Activated T-cell treated with anti-CD3 and anti-CD28 coated beads for 1 hour (primary cell): Measurements from ENCODE around the gene TMEM54.
"Not testable (repeated sequence)": the region's sequence is repeated elsewhere in the genome, so short reads cannot be mapped to it uniquely, and the experiment has no call there.

Experiments
- DNase-seq: peaks from one replicate; pipeline ENCODE4 v3.0.0-alpha.2; 2020; ENCODE audit warnings: low read depth

Gene TMEM54

DNA sequence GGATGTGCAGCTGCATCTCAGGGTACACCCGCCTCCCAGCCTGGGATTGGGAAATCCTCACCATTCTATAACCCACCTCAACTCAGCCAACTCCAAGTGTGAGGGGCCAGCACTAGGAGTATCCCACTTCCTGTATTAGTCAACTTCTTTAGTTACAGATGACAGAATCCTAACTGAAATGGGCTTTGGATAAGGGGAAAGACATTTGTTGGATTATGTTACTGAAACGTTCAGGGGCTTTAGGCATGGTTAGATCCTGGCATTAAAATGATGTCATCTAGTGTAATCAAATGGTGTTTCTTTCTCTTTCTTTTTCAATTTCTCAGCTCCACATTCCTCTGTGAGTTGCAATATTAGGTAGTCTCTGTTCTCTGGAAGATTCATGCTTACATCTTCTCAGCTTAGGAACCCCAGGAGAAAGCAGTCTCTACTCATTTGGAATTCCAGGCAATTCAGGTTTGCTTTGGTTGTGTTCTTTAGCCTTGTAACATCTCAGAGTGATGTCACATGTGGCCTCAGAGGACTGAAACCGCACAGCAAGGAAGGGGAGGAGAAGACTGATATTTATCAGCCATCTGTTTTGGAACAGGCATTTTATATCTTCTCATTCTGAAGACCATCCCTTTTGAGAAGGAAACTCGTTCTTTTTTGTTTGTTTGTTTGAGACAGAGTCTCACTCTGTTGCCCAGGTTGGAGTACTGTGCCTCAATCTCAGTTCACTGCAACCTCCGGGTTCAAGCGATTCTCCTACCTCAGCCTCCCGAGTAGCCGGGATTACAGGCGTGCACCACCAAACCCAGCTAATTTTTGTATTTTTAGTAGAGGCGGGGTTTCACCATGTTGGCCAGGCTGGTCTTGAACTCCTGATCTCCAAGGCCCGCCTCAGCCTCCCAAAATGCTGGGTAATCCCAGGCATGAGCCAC, 18.9 kb upstream of the TMEM54 start:
- DNase-seq: no peak

DNA sequence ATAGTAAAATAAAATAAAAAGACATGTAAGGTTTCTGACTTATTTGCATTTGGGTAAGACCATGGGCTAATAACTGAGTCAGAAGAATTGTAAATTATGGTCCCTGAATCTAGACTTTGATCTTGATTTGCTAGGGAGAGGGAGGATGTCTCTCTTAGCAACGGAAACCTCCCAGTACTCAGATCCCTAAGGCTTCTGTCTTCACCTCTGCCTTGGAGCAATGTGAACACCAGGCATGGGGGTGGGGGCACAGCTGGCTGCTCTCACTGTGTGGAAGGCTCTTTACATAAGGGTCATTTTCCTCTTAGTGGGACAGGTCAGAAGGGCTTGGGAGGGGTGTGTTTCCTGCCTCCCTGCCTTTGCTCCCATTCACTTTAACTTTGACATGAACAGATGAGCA, 17.0 kb upstream of the TMEM54 start:
- no peak for DNase-seq

DNA sequence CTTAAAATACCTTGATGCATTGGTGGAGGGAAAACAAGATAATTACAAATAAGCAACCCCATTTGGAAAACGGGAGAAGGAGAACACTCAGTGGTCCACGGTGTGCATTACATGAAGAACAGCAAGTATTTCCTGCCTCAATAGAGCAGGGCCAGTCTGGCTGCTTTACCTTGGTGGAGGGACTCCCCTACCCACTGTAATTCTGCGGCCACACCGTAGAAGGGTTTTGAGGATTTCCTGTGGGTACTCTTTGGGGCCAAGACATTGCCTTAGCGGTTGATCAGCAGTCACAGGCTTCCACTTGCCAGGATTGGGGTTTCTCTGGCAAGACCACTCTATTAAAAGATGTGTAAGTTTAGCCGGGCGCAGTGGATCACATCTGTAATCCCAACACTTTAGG, 16.3 kb upstream of the TMEM54 start:
- no peak for DNase-seq

DNA sequence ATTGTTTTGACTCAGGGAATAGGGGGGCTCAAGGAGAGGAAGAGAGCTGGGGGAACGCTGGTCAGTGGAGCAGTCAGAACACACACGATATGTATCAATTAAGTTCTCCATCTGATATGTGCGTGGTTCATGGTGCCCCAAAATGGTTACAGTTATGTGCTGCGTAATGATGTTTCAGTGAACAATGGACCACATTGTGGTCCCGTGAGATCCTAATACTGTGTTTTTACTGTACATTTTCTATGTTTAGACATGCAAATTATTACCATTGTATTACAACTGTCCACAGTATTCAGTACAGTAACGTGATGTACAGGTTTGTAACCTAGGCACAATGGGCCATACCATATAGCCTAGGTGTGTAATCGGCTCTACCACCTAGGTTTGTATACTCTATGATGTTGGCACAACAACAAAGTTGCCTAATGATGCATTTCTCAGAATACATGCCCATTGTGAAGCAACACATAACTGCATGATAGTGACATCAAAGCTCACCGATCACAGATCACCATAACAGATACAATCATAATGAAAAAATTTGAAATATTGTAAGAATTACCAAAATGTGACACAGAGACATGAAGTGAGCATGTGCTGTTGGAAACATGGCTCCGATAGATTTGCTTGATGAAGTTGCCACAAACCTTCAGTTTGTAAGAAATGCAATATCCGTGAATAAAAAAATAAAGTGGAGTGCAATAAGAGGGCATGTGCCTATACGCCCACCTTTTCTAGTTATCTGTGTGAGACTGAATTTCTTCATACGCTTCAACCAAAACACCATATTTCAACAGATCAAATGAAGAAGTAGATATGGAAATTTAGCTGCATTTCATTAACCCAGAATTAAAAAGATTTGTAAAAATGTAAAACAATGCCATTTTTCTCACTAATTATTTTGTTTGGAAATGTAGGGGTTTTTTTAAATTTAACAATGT, 14.8 kb upstream of the TMEM54 start:
- no peak for DNase-seq

DNA sequence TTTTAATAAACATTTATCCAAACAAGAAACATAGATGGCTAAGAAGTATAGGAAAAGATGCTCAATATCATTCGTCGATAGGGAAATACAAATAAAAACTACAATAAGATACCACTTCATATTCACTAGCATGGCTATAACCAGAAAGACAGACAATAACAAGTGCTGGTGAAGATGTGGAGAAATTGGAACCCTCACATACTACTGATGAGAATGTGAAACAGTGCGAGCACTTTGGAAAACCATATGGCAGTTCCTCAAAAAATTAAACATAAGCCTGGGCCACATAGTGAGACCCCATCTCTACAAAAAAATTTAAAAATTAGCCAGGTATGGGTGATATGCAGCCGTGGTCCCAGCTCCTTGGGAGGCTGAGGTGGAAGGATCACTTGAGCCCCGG, 9.1 kb upstream of the TMEM54 start:
- DNase-seq: no peak

GRCh38 chr1:32907435-32907834, 6.2 kb upstream of the TMEM54 start:
- no peak for DNase-seq

DNA sequence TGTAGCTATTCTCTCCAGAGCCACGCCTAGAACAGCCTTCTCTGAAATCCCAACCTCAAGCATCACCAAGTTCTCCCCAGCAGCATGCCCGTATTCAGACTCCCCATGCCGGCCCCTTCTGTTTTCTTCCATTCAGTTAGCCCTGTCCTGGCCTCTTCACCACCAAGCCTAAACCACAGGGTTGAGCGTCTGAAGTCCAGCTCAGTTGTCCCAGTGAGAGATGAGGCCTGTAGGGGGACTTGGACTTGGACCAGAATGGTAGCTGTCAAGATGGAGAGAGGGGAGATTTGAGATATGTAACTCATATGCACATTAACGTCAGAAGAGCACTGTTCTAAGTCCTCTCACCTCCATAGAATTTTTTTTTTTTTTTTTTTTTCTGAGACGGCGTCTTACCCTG, 5.5 kb upstream of the TMEM54 start:
- no peak for DNase-seq

- DNase-seq: not testable (repeated sequence)
Observed at GRCh38 chr1:32905588-32905987, 4.4 kb upstream of the TMEM54 start.

- no peak for DNase-seq
Observed at GRCh38 chr1:32904797-32905196, 3.6 kb upstream of the TMEM54 start.

DNA sequence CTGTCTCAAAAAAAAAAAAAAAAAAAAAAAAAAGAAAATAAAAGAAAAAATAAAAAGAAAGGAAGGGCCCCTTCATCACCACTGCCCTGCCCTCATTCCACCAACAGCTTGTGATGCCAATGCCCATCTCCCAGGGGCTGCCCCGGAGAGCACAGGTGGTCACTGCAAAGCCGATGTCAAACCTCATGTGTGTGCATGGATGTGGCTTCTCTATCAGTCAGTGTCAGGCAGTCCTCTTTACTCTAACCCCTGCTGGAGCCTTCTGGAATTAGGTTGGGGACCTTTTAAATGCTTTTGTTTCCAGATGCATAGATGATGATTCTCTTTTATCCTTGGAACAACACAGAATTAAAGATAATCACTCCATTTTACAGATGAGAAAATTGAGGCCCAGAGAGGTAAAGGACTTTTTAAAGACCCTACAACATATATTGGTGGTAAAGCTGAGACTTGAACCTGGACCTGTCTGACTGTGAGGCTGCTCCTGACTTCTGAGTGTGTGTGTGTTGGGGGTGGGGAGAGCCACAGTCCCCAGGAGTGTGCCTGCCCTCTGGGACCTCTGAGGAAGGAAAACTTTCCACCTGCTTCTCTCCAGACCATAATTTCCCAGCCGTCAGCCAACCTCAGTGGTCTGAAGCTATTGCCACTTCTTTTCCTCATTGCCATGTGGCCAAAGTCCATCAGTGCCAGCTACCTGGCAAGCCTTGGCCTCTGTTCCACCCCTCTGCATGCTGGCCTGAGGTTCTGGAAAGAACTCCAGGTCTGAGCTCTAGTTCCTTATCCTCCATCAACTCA, 3.0 kb upstream of the TMEM54 start:
- no peak for DNase-seq

DNA sequence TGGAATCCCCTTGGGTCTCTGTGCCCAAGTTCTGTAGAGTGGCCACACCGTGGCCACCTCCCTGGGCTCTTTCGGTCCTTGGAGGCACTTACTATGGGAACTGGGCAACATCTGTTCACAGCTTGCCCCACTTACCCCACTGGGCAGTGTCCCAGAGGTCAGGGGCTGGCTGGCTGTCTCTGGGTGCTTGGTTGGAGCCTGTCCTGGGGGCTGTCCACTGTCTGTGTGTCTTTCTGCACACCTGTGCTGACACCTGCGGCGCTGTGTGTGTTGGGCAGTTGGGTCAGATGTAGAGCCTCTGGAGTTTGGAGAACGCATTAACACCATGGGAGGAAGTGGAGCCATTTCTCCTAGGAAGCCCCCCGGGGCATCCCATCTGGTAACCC, 1.3 kb upstream of the TMEM54 start:
- DNase-seq: no peak

- DNase-seq: no peak
Observed at GRCh38 chr1:32901823-32902534, 790 bp upstream of the TMEM54 start.

DNA sequence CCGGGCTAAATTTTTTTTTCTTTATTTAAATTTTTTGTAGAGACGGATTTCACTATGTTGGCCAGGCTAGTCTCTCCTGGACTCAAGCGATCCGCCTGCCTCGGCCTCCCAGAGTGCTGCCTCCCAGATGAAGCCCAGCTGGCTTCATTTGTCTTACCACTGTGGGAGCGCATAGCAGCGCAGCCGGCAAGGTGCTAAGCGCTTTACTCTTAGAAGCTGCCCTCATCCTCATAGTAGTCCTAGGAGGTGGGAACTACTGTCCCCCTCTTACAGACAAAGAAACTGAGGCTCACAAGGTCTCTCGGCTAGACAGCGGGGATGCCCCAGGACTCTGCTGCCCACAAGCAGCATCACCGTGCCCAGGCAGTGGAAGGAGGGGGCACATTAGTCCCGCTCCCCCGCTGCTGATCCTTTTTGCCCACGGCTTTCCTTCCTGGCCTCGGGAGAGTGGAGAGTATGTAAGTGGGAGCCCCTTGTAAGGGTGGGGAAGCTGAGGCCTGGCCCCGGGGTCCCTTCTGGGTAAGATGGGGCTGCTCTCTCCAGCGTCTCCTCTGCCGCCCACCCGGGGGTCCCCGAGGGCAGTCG, 726 bp downstream of the TMEM54 start:
- DNase-seq: no peak

GRCh38 chr1:32899586-32900296, 1.4 kb downstream of the TMEM54 start:
- no peak for DNase-seq

- DNase-seq: no peak
Observed at GRCh38 chr1:32898958-32899357, 2.2 kb downstream of the TMEM54 start.

- no peak for DNase-seq
Observed at GRCh38 chr1:32898056-32898455, 3.1 kb downstream of the TMEM54 start.

DNA sequence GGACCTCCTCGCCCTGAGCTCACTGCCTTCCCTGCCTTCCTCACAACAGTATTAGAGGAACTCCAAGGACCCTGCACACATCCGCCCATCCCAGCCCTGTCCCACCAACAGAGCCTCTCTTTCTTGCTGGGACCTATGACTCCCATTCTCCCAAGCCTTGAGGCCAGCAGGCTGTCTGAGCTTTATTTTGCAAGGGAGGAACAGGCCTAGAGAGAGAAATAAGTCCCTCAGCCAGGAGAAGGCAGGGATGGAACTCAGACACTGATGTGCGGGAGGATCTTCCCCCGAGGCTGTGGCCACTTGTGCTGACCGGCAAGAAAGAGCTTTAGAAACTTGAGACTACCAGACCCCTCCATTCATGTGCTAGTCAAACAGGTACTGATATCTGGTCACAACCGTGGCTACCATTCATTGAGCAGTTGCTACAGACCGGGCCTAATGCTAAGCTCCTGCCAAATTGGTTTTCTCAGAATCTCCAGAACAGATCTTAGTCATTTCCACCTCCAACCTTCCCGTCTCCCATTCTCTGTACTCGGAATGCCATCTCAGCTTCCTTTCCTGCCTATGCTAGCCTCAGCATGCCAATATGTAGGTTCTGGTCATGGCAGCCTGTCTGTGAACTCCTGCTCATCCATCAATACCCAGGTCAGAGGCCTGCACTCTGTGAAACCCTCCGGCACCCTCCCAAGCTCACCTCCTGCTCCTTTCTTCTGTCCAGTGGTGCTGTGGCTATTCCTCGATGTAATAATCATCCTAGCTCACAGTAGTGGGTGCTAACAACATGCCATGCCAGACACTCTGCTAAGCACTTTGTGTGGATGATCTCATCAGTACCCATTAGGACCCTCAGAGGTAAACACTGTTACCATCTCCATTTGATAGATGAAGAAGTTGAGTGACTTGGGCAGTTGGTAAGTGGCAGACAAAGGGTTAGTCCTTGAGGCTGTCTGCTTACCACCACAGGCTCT, 3.8 kb downstream of the TMEM54 start:
- no peak for DNase-seq

- no peak for DNase-seq
Observed at GRCh38 chr1:32896451-32896850, 4.7 kb downstream of the TMEM54 start.
